ENCODE results near the gene GABBR1.

GABBR1 gene

DNA sequence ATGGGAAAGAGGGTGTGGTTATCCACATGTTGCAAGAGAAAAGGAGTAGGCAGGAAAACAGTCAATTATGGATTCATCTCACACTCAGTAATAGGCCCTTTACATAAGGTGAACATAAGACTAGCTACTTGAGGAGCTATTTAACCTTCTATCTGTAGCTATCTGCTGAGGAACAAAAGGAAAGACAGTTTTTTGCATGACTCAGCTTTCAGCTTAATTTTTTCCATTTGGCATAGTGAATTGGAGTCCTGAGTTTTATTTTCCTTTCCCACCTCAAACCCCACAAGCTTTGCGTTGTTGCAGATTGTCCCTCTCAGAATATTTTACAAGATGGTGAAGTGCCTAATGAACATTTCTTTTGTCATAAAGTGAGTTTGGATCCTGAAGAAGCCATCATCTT lies 105.9 kb downstream of the GABBR1 start:
- no peak for DNase-seq (ENCODE audit: low spot score)

DNA sequence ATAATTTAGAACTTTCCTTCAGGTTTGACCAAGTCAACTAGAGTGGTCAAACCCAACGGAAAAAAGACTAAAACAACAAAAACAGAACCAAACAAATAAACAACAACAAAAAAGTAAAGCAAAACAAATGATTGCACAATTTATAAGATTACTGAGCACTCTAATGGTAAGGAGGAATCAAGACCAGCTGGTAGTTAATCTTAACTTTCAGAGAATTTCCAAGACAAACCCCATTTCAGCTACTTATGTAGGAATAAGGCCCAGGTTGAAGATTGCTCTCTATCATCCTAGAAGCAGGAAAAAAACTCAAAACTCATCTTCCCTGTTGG lies 107.7 kb downstream of the GABBR1 start:
- no peak for DNase-seq (ENCODE audit: low spot score)

DNA sequence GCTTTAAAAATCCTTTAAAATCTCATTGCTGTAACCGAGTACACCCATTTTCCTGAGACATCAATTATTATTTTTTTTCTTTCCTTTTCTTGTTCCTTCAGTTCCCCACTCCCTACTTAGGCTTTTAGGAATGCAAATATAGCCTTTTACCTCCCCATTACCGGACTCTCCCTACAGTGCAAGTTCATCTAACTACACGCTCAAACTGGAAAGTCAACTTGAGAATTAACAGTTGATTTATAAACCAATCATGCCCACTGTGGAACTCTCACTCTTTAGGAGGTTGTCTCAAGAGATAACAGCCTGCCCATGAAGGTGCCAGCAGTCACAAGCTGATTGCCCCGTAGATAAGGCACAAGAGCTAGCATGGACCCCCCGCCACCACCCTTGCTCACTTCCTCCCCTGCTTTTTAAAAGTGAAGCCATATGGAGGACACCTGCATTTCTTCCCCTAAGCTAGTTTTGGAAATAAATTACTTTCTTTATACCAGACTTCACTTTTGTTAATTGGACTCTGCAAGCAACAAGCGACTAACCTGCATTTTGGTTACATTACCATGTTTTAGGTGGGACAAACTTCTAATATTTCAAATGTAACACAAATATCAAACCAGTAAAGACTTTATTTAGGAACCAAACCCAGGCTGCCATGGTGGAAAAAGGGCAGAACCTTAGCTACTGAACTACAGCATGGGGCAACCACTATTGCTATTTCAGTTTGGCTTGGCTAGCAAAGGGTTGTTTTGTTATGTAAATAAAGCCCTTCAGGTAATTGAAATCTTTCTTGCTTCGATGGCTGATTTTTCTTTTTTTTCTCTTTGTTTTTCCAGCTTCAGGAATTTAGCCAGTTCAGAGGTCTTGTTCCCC lies 108.3 kb downstream of the GABBR1 start:
- DNase-seq (ENCODE audit: low spot score) = no peak

DNA sequence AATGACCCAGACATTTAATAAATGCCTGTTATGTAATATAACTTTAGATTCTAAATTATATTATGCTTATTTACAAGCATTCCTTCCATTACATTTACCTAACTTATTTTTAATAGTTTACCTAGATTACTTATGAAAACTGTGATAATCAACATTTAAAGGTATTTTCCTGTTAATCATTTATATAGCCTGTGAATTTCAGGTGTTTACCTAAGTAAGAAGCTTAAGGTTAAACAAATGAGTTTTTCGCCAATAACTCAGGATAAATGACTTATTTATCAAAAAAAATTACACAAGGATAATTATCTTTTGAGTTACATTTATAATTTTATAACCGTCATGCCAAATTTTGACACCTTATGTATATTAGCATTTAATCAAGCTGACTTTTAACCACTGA lies 108.9 kb downstream of the GABBR1 start:
- no peak for DNase-seq (ENCODE audit: low spot score)

DNA sequence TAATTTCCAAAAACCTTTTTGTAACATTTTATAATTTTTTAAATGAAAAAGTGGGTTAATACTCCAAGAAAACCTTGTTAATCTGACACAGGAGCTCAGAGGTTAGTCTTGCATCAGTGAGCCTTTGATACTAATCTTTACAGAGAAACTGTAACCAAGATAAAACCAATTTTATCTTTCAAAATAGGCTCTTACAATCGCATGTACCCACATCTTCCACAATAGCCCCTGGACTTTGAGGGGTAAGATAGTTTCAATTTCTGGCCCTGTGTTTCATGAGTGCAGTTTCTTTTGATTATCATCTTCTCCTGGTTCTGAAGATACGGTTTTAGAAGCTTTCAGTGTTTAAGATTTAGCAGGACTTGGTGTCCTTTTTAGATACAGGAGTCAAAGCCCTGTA lies 110.8 kb downstream of the GABBR1 start:
- no peak for DNase-seq (ENCODE audit: low spot score)

DNA sequence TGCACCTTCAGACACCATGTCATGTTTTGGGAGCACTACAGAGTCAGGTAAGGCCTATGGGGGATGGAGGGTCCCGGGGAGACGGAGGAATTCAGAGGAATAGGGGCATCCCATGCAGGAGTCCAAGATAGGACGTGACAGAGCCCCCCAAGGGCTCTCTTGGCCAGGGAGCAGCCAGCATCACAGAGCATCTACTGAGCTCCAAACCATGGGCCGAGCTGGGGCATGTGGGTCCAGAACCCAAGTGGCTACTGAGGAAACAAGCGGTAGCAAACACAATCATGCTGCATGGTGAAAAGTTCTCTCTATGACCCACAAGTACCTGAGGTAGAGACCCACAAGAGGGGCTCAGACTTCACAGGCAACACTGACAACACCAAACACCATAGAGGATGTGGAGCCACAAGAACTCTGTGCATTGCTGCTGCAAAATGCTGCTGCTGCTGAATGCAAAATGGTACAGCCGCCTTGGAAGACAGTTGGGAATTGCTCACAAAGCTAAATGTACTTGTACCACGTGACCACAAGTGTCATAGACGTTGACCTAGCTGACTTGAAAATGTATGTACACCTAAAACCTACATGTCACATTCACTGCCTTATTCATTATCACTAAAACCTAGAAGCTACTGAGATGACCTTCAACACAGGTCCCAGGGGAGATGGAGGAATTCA lies 111.8 kb downstream of the GABBR1 start:
- no peak for DNase-seq (ENCODE audit: low spot score)

DNA sequence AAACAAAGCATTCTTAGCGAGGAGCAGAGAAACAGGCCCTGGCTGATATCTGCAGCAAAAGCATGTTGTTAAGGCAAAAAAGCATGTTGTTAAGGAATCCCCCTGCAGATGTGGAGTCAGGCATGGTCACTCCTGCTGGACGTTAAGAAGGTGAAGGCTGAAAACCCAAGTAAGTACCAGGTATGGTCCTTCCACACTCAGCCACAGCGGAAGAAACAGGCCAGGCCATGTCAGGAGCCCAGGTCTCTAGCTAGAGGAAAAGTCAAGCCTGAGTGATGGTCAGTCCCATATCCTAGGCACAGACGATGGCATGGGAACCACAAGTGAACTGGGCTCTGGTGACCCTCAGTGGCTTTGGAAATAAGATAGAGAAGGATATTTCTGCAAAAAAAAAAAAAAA lies 112.8 kb downstream of the GABBR1 start:
- no peak for DNase-seq (ENCODE audit: low spot score)

- DNase-seq (ENCODE audit: low spot score) = no peak
These were observed 113.5 kb downstream of the GABBR1 start for GRCh38 chr6:29519291-29520010.

DNA sequence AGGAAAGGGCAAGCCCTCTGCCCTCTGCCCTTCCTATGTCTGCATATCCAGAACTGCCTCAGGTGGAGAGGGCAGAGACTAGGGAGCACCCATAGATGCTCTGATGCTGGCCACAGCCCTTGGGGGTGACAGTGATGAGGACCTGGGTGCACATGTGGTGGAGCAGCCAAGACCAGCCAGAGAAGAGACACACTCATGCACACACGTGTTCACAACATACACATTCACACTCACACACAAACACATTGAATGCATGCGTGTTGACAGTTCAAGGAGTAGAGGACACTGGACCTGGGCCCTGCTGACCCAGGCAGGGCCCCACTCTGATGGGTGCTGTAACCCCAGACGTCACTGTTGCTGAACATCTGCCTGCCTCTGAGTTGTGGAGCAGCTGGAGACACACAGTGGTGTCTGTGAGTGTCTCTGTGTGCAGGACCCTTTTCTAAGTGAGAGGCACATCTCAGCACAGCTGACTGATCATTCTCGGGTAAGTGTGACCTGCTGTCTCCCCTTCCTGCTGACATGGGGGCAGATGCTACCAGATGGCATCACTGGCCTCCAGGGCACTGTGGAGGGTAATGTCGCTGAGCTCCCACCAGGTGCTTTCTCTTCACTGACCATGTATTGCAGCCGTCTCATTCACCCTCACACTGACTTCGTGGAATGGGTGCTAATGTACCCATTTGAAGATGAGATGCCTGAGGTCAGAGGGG lies 115.1 kb downstream of the GABBR1 start:
- DNase-seq (ENCODE audit: low spot score) = no peak

DNA sequence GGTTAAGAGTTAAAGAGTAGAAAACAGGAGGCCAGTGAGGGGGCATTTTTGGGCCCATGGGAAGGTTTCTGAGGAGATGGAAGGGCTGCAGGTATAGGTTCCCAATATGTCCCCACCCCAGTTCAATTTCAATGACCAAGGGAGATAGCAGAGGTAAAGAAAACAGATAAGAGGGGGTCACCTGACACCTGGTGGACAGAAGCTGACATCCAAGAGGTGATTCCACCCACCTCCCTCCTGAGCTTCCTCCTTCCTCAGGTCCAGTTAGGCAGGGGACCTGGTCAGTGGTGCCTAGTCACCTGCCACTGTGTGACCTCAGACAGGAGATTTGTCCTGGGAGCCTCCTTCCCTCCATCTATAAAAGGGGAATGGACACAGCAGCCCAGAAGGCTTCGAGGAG lies 115.7 kb downstream of the GABBR1 start:
- DNase-seq (ENCODE audit: low spot score) = no peak

DNA sequence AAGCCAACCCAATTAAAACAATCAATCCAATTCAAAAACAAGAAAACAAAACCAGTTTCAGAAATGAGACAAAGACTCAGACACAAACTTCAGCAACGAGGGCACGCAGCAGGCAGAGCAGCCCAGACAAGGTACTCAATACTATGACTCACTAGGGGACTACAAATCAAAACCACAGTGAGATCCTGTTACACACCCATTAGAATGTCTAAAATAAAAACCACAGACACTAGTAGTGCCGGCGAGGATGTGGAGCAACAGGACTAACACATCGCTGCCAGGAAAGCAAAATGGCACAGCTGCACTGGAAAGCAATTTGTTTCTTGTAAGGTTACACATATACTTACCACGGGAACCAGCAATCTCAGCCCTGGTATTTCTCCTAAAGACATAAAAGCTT lies 116.9 kb downstream of the GABBR1 start:
- no peak for DNase-seq (ENCODE audit: low spot score)

DNA sequence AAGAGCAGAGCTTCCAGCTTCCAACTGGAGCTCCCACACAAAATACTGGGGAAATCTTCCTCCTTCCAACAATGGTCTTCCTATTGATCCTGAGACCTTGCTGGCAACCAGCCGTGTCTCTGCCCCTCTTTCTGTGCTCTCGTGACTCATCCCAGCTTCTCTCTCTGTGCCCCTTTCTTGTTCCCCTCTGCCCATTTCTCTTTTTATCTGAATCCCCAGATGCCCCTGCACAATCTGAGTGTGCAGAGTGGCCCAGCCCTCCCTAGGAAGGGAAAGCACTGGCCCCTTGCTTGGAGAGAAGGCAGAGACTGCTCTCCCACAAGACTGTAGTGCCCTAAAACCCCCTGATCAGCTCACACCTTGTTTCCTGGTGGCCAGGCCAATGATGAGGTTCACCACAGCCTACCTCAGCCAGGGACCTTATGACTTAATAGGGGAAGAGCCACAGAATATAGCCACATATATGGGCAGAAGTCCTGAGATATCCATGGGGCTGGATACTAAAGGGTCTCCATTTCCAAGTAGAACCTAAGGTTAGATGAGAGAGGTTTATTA lies 122.2 kb downstream of the GABBR1 start:
- DNase-seq (ENCODE audit: low spot score) = no peak

- no peak for DNase-seq (ENCODE audit: low spot score)
These were observed 122.8 kb downstream of the GABBR1 start for GRCh38 chr6:29510202-29510601.

Measured in cerebellar cortex (tissue), 1 donor.